CD14-positive monocyte (primary cell): ENCODE results near the gene TRIM68. TPM values are rescaled to one million over a fixed set of nuclear protein-coding genes. Genes with fewer than 3 reads are reported as not detected.

Source experiments
- DNase-seq, 3 donors: peaks; one replicate each; pipeline ENCODE4 v3.0.0-alpha.2; 2011 to 2022
- H2AFZ ChIP-seq: 2 replicates; pipeline ENCODE4 v1.6.0; 2012; ENCODE audit warnings: mild to moderate bottlenecking, low read depth, low read length, inconsistent platforms; ENCODE audit not compliant: insufficient read depth, poor library complexity, severe bottlenecking
- H3K27ac ChIP-seq, 2 donors: 1 replicate in 1 of 2; 2 replicates in 1 of 2; pipeline ENCODE4 v1.5.1; 2012 to 2013; ENCODE audit warnings: low read length in 2 of 2, control low read depth in 1 of 2, inconsistent platforms in 1 of 2, low read depth in 1 of 2, mild to moderate bottlenecking in 1 of 2
- H3K27me3 ChIP-seq, 2 donors: one replicate each; pipeline versions ENCODE4 v1.6.0 to v1.6.1; 2011 to 2013; ENCODE audit warnings: low read length in 2 of 2; ENCODE audit not compliant: control insufficient read depth in 2 of 2, insufficient read depth in 2 of 2
- H3K36me3 ChIP-seq, 2 donors: replicated peaks in 1 of 2; 1 replicate in 1 of 2; 2 replicates in 1 of 2; pipeline versions ENCODE4 v1.5.1 to v1.6.1; 2012 to 2013; ENCODE audit warnings: low read length in 2 of 2, control low read depth in 1 of 2, inconsistent platforms in 1 of 2, mild to moderate bottlenecking in 1 of 2; ENCODE audit not compliant: insufficient read depth in 2 of 2, control insufficient read depth in 1 of 2
- H3K4me1 ChIP-seq, 2 donors: 1 replicate in 1 of 2; 2 replicates in 1 of 2; pipeline versions ENCODE4 v1.5.1 to v1.6.1; 2012 to 2013; ENCODE audit warnings: low read length in 2 of 2, control low read depth in 1 of 2, inconsistent platforms in 1 of 2, mild to moderate bottlenecking in 1 of 2, moderate library complexity in 1 of 2; ENCODE audit not compliant: insufficient read depth in 2 of 2, control insufficient read depth in 1 of 2
- H3K4me2 ChIP-seq: replicated peaks from 2 replicates; pipeline ENCODE3; 2012; ENCODE audit warnings: low read length, moderate library complexity, mild to moderate bottlenecking; ENCODE audit not compliant: poor library complexity, severe bottlenecking; ENCODE audit errors: extremely low read depth
- H3K4me3 ChIP-seq, 3 experiments: fragments of 200-600 bp in 1 of 3; sonication (generic) in 1 of 3; replicated peaks in 1 of 3; 1 replicate in 2 of 3; 2 replicates in 1 of 3; pipeline ENCODE4 v1.5.1; 2011 to 2013; ENCODE audit warnings: low read length in 3 of 3, mild to moderate bottlenecking in 3 of 3, control low read depth in 2 of 3, low read depth in 2 of 3, inconsistent platforms in 1 of 3, moderate library complexity in 1 of 3
- H3K79me2 ChIP-seq: 2 replicates; pipeline ENCODE4 v1.6.0; 2012; ENCODE audit warnings: mild to moderate bottlenecking, control low read depth, inconsistent platforms, low read length, moderate library complexity; ENCODE audit not compliant: insufficient read depth
- H3K9ac ChIP-seq: 2 replicates; pipeline ENCODE4 v1.6.0; 2017; ENCODE audit warnings: low read length, mild to moderate bottlenecking; ENCODE audit not compliant: insufficient read depth, poor library complexity, severe bottlenecking
- H3K9me3 ChIP-seq, 2 donors: replicated peaks in 1 of 2; 1 replicate in 1 of 2; 2 replicates in 1 of 2; pipeline versions ENCODE4 v1.5.1 to v1.6.1; 2012 to 2013; ENCODE audit warnings: low read length in 2 of 2, control low read depth in 1 of 2; ENCODE audit not compliant: control insufficient read depth in 1 of 2, insufficient read depth in 1 of 2
- H4K20me1 ChIP-seq: 2 replicates; pipeline ENCODE4 v1.6.0; 2012; ENCODE audit warnings: mild to moderate bottlenecking, low read length, control low read depth, moderate library complexity; ENCODE audit not compliant: insufficient read depth
- H3K27ac Mint-ChIP-seq, 7 donors: one replicate each; pipeline ENCODE4 v1.8.0; 2020; ENCODE audit warnings: mild to moderate bottlenecking in 7 of 7, mixed read lengths in 7 of 7, moderate library complexity in 6 of 7, inconsistent platforms in 2 of 7
- H3K27me3 Mint-ChIP-seq, 3 donors: one replicate each; pipeline ENCODE4 v1.8.0; 2021 to 2022; ENCODE audit warnings: low read depth in 3 of 3, mild to moderate bottlenecking in 3 of 3, mixed read lengths in 3 of 3, moderate library complexity in 3 of 3, inconsistent platforms in 1 of 3
- H3K36me3 Mint-ChIP-seq, 2 donors: one replicate each; pipeline ENCODE4 v1.8.0; 2020; ENCODE audit warnings: mixed read lengths in 2 of 2, inconsistent platforms in 1 of 2, mild to moderate bottlenecking in 1 of 2
- H3K4me1 Mint-ChIP-seq: one replicate; pipeline ENCODE4 v1.8.0; 2020; ENCODE audit warnings: mild to moderate bottlenecking, mixed read lengths
- H3K4me3 Mint-ChIP-seq, 2 donors: one replicate each; pipeline ENCODE4 v1.8.0; 2020; ENCODE audit warnings: mild to moderate bottlenecking in 2 of 2, mixed read lengths in 2 of 2, moderate library complexity in 1 of 2
- H3K9me3 Mint-ChIP-seq, 7 donors: one replicate each; pipeline ENCODE4 v1.8.0; 2020 to 2022; ENCODE audit warnings: mixed read lengths in 7 of 7, mild to moderate bottlenecking in 6 of 7, moderate library complexity in 6 of 7, inconsistent platforms in 2 of 7
- CTCF ChIP-seq: fragments of 200-600 bp; IDR thresholded peaks from one replicate; pipeline ENCODE4 v1.8.0; 2022; ENCODE audit warnings: antibody characterized with exemption, mild to moderate bottlenecking
- WGBS: methylation state at CpG from one replicate; pipeline ENCODE4 v1.1.5; 2013; ENCODE audit warnings: missing lambda C conversion rate; ENCODE audit not compliant: insufficient coverage; 5-methylcytosine and 5-hydroxymethylcytosine counted together
- intact Hi-C, 2 donors: fragments of 100-400 bp; cut with micrococcal nuclease; formaldehyde crosslinking; loops; one replicate each; pipeline versions ENCODE4 v1.15.0 to v1.15.1; 2023
- polyA plus RNA-seq, 3 donors: library from polyadenylated mRNA; depleted of rRNA in 1 of 3; unstranded in 2 of 3; stranded (reverse) in 1 of 3; fragments of 300-500 nt in 2 of 3; fragments of >200 nt in 1 of 3; fragmentation: Illumina TruSeq in 2 of 3; gene quantifications; 1 replicate in 2 of 3; 2 replicates in 1 of 3; pipeline ENCODE4 v1.2.3, GENCODE V29; 2012 to 2021

The TRIM68 gene
- polyA plus RNA-seq, 3 donors: 2.2 to 4.9 (median 3.0) TPM

- peak overlapping the region in 1 of 3 experiments; percentile 52 for H3K4me3 ChIP-seq
- H2AFZ ChIP-seq: peak overlapping the region; percentile 91
- peaks cover 21 to 27% of the 10 kb centered on the region in 2 donors for H3K4me1 ChIP-seq
- intact Hi-C loops: no loop called here
- DNase-seq: peak in 2 of 3 donors; percentile 9 to 24
- peaks cover 32% of the 10 kb centered on the region for H3K4me1 Mint-ChIP-seq
- TF ChIP-seq CTCF: no peak
- H3K4me3 Mint-ChIP-seq: peak overlapping the region; percentile 28 to 81
- peak overlapping the region in 1 of 2 donors; percentile 17 for H3K27ac ChIP-seq
- H3K36me3 ChIP-seq: peaks cover 0 to 2% of the 10 kb centered on the region in 2 donors
- no peaks in the 10 kb centered on the region for H3K9me3 Mint-ChIP-seq
- peak overlapping the region in 4 of 7 donors; percentile 11 to 74 (median 18) for H3K27ac Mint-ChIP-seq
- peaks cover 0 to 7% (median 3%) of the 10 kb centered on the region in 3 donors for H3K27me3 Mint-ChIP-seq
- H3K9me3 ChIP-seq: no peaks in the 10 kb centered on the region
- H3K27me3 ChIP-seq: no peaks in the 10 kb centered on the region
- no peaks in the 10 kb centered on the region for H3K79me2 ChIP-seq
- no peaks in the 10 kb centered on the region for H3K36me3 Mint-ChIP-seq
- H3K4me2 ChIP-seq: peak overlapping the region; percentile 59
- WGBS: 0% methylated on average over 2 of the region's 3 CpGs
- H3K9ac ChIP-seq: no peak overlapping the region
- no peaks in the 10 kb centered on the region for H4K20me1 ChIP-seq
These were observed 2.4 kb upstream of the TRIM68 start for GRCh38 chr11:4610258-4610935.

GRCh38 chr11:4607096-4607495 lies 935 bp downstream of the TRIM68 start:
- Histone ChIP-seq H4K20me1 (no peaks in the 10 kb centered on the region), H3K27me3 (no peaks in the 10 kb centered on the region), H3K9ac (peak overlapping the region; percentile 83), H3K9me3 (no peaks in the 10 kb centered on the region), H3K4me3 (peak overlapping the region; percentile 55 to 85 (median 71)), H3K36me3 (peaks cover 4 to 35% of the 10 kb centered on the region in 2 donors), H3K4me2 (peak overlapping the region; percentile 91), H3K79me2 (no peaks in the 10 kb centered on the region), H2AFZ (peak overlapping the region; percentile 91), H3K27ac (peak overlapping the region in 1 of 2 donors; percentile 82), H3K4me1 (peaks cover 21 to 27% of the 10 kb centered on the region in 2 donors)
- H3K9me3 Mint-ChIP-seq: no peaks in the 10 kb centered on the region
- peaks cover 32% of the 10 kb centered on the region for H3K4me1 Mint-ChIP-seq
- H3K27me3 Mint-ChIP-seq: peaks cover 0 to 2% (median 0%) of the 10 kb centered on the region in 3 donors
- WGBS: no CpG with 5 or more reads among the region's 6 CpGs
- no peak for TF ChIP-seq CTCF
- peak overlapping the region; percentile 92 to 95 for H3K4me3 Mint-ChIP-seq
- intact Hi-C loops: no loop called here
- DNase-seq: peak in 2 of 3 donors; percentile 10 to 12
- H3K27ac Mint-ChIP-seq: peak overlapping the region in 4 of 7 donors; percentile 31 to 90 (median 88)
- H3K36me3 Mint-ChIP-seq: peaks cover 23 to 25% of the 10 kb centered on the region in 2 donors
